OCI-LY1 (cell line): ENCODE measurements around the gene ABCC2.
"Not testable (repeated sequence)": the region's sequence is repeated elsewhere in the genome, so short reads cannot be mapped to it uniquely, and the experiment has no call there.

Experiments used
- H2AFZ ChIP-seq: fragments of 200-600 bp; sonication (generic), shearing (Covaris generic); 2 replicates; pipeline ENCODE4 v1.6.0; 2014; ENCODE audit warnings: antibody characterized with exemption, mild to moderate bottlenecking, low read length
- H3F3A ChIP-seq: fragments of 200-600 bp; sonication (generic), shearing (Covaris generic); 2 replicates; pipeline ENCODE4 v1.6.0; 2014; ENCODE audit warnings: mild to moderate bottlenecking, antibody characterized with exemption, low read length, moderate library complexity; ENCODE audit not compliant: insufficient read depth
- H3K27ac ChIP-seq: fragments of 200-600 bp; sonication (generic); 2 replicates; pipeline ENCODE4 v1.5.1; 2014; ENCODE audit warnings: low read length, mixed run types, mild to moderate bottlenecking, low read depth; ENCODE audit not compliant: poor library complexity, severe bottlenecking
- H3K27me3 ChIP-seq: fragments of 200-600 bp; sonication (generic); 2 replicates; pipeline ENCODE4 v1.6.0; 2014; ENCODE audit warnings: antibody characterized with exemption, mild to moderate bottlenecking, low read length, moderate library complexity; ENCODE audit not compliant: insufficient read depth
- H3K36me3 ChIP-seq: fragments of 200-600 bp; sonication (generic); 2 replicates; pipeline ENCODE4 v1.6.1; 2014; ENCODE audit warnings: mild to moderate bottlenecking, antibody characterized with exemption, low read length, moderate library complexity, mixed read lengths; ENCODE audit not compliant: insufficient read depth
- H3K4me1 ChIP-seq: fragments of 200-600 bp; sonication (generic); 2 replicates; pipeline ENCODE4 v1.5.1; 2014; ENCODE audit warnings: mild to moderate bottlenecking, low read length, moderate library complexity; ENCODE audit not compliant: insufficient read depth, severe bottlenecking
- H3K4me2 ChIP-seq: fragments of 200-600 bp; sonication (generic), shearing (Covaris generic); 2 replicates; pipeline ENCODE4 v1.6.1; 2014; ENCODE audit warnings: low read length
- H3K4me3 ChIP-seq: fragments of 200-600 bp; sonication (generic); 2 replicates; pipeline ENCODE4 v1.5.1; 2014; ENCODE audit warnings: low read length, low read depth, mild to moderate bottlenecking, mixed read lengths; ENCODE audit not compliant: poor library complexity, severe bottlenecking
- H3K79me2 ChIP-seq: fragments of 200-600 bp; shearing (Covaris generic); 2 replicates; pipeline ENCODE4 v1.6.1; 2016; ENCODE audit warnings: mixed run types, low read length, mixed read lengths; ENCODE audit not compliant: insufficient read depth
- H3K9ac ChIP-seq: fragments of 200-600 bp; sonication (generic), shearing (Covaris generic); 2 replicates; pipeline ENCODE4 v1.6.1; 2014; ENCODE audit warnings: mild to moderate bottlenecking, low read length, mixed read lengths
- H3K9me2 ChIP-seq: fragments of 200-600 bp; sonication (generic), shearing (Covaris generic); 2 replicates; pipeline ENCODE4 v1.6.1; 2014; ENCODE audit warnings: low read depth, mild to moderate bottlenecking, low read length, mixed read lengths
- H3K9me3 ChIP-seq: fragments of 200-600 bp; shearing (Covaris generic); 2 replicates; pipeline ENCODE4 v1.6.1; 2014; ENCODE audit warnings: low read length, mixed read lengths
- H4K20me1 ChIP-seq: fragments of 200-600 bp; sonication (generic), shearing (Covaris generic); 2 replicates; pipeline ENCODE4 v1.6.0; 2016; ENCODE audit warnings: mild to moderate bottlenecking, low read length; ENCODE audit not compliant: insufficient read depth
- EZH2 ChIP-seq: fragments of 200-600 bp; sonication (generic), shearing (Covaris generic); IDR thresholded peaks from 2 replicates; pipeline ENCODE4 v1.8.0; 2017; ENCODE audit warnings: borderline replicate concordance, mixed run types, mild to moderate bottlenecking, antibody characterized with exemption, low read length, moderate library complexity, mixed read lengths
- TF ChIP-seq, protein P1 (sequence below): fragments of 200-600 bp; sonication (generic), shearing (Covaris generic); IDR thresholded peaks from 2 replicates; pipeline ENCODE4 v1.5.1; 2017; ENCODE audit warnings: mild to moderate bottlenecking, antibody characterized with exemption, low read length, moderate library complexity, mixed read lengths

The ABCC2 gene

DNA sequence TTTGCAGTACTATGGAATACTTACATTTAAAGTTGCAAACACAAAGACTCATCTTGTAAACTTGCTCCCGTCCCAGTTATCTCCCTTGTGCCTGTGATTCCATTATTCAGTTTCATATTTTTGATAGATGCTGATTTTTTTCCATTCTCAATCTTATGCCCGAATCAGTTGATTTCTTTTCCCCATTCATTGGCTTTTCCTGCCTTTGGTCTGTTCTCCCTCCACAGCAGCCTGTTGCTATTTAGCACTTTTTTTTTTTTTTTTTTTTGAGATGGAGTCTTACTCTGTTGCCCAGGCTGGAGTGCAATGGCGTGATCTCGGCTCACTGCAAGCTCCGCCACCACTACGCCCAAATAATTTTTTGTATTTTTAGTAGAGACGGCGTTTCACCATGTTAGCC is 78.0 kb downstream of the ABCC2 start:
- Histone ChIP-seq H3K4me2 (no peak overlapping the region), H2AFZ (no peak overlapping the region), H3K4me1 (no peaks in the 10 kb centered on the region), H4K20me1 (no peaks in the 10 kb centered on the region), H3K36me3 (no peaks in the 10 kb centered on the region), H3F3A (no peaks in the 10 kb centered on the region), H3K27me3 (no peaks in the 10 kb centered on the region), H3K27ac (no peak overlapping the region), H3K9me3 (no peaks in the 10 kb centered on the region), H3K4me3 (no peak overlapping the region), H3K79me2 (no peaks in the 10 kb centered on the region), H3K9me2 (no peaks in the 10 kb centered on the region), H3K9ac (no peak overlapping the region)
- TF ChIP-seq, protein P1, sequence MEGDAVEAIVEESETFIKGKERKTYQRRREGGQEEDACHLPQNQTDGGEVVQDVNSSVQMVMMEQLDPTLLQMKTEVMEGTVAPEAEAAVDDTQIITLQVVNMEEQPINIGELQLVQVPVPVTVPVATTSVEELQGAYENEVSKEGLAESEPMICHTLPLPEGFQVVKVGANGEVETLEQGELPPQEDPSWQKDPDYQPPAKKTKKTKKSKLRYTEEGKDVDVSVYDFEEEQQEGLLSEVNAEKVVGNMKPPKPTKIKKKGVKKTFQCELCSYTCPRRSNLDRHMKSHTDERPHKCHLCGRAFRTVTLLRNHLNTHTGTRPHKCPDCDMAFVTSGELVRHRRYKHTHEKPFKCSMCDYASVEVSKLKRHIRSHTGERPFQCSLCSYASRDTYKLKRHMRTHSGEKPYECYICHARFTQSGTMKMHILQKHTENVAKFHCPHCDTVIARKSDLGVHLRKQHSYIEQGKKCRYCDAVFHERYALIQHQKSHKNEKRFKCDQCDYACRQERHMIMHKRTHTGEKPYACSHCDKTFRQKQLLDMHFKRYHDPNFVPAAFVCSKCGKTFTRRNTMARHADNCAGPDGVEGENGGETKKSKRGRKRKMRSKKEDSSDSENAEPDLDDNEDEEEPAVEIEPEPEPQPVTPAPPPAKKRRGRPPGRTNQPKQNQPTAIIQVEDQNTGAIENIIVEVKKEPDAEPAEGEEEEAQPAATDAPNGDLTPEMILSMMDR = no peak
- TF ChIP-seq EZH2 = no peak

DNA sequence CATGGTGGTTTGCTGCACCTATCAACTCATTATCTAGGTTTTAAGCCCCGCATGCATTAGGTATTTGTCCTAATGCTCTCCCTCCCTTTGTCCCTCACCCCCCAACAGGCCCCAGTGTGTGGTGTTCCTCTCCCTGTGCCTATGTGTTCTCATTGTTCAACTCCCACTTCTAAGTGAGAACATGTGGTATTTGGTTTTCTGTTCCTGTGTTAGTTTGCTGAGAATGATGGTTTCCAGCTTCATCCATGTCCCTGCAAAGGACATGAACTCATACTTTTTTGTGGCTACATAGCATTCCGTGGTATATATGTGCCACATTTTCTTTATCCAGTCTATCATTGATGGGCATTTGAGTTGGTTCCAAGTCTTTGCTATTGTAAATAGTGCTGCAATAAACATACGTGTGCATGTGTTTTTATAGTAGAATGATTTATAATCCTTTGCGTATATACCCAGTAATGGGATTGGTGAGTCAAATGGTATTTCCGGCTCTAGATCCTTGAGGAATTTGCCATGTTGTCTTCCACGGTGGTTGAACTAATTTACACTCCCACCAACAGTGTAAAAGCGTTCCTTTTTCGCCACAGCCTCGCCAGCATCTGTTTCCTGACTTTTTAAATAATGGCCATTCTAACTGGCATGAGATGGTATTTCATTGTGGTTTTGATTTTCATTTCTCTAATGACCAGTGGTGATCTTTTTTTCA is 81.2 kb downstream of the ABCC2 start:
- not testable (repeated sequence) for H3K36me3 ChIP-seq, H3K27me3 ChIP-seq, H2AFZ ChIP-seq, H3K4me1 ChIP-seq, H3K9ac ChIP-seq, H3K79me2 ChIP-seq, H4K20me1 ChIP-seq, H3K9me3 ChIP-seq, H3K4me3 ChIP-seq, H3K4me2 ChIP-seq, H3F3A ChIP-seq, H3K27ac ChIP-seq, H3K9me2 ChIP-seq

DNA sequence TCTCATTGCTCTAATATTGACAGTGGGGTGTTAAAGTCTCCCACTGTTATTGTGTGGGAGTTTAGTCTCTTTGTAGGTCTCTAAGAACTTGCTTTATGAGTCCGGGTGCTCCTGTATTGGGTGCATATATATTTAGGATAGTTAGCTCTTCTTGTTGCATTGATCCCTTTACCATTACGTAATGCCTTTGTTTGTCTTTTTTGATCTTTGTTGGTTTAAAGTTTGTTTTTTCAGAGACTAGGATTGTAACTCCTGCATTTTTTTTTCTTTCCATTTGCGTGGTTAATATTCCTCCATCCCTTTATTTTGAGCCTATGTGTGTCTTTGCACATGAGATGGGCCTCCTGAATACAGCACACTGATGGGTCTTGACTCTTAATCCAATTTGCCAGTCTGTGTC is 84.8 kb downstream of the ABCC2 start:
- H3K4me2 ChIP-seq, H3K4me1 ChIP-seq, H3K27me3 ChIP-seq, H3K9ac ChIP-seq, H3K9me2 ChIP-seq, H3K4me3 ChIP-seq, H2AFZ ChIP-seq, H3K27ac ChIP-seq, H3K36me3 ChIP-seq, H4K20me1 ChIP-seq, H3K9me3 ChIP-seq, H3K79me2 ChIP-seq, H3F3A ChIP-seq: not testable (repeated sequence)

DNA sequence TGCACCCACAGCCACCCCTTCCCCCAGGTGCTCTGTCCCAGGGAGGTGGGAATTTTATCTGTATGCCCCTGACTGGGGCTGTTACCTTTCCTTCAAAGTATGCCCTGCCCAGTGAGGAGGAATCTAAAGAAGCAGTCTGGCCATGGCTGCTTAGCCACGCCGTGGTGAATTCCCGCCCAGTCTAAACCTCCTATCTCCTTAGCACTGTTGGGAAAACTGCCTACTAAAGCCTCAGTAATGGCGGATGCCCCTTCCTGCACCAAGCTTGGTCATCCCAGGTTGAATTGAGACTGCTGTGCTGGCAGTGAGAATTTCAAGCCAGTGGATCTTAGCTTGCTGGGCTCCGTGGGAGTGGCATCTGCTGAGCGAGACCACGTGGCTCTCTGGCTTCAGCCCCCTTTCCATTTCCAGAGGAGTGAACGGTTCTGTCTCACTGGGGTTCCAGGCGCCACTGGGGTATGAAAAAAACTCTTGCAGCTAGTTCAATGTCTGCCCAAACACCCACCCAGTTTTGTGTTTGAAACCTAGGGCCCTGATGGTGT is 87.2 kb downstream of the ABCC2 start:
- Histone ChIP-seq H3K4me3 (no peak overlapping the region), H3K79me2 (no peaks in the 10 kb centered on the region), H2AFZ (no peak overlapping the region)

More for the DNA sequence above, 87.2 kb downstream of the ABCC2 start:
- TF ChIP-seq, protein P1 = no peak
- no peak for TF ChIP-seq EZH2
- H3K9ac ChIP-seq = no peak overlapping the region
- no peaks in the 10 kb centered on the region for H3F3A ChIP-seq
- no peaks in the 10 kb centered on the region for H3K9me3 ChIP-seq
- H3K27ac ChIP-seq = no peak overlapping the region
- H3K36me3 ChIP-seq = 0 out of 2 replicates have a peak, but pooled peaks cover 2% of the 10 kb centered on the region
- no peaks in the 10 kb centered on the region for H3K9me2 ChIP-seq
- no peaks in the 10 kb centered on the region for H3K27me3 ChIP-seq
- no peaks in the 10 kb centered on the region for H4K20me1 ChIP-seq
- H3K4me2 ChIP-seq = no peak overlapping the region
- H3K4me1 ChIP-seq = no peaks in the 10 kb centered on the region
